Esophagus muscularis mucosa (tissue), 4 donors: ENCODE results near the gene SNCA.

Experiments
- CTCF ChIP-seq, 3 experiments: fragments of 200-600 bp in 2 of 3; fragments of 450-650 bp in 1 of 3; sonication (generic) in 2 of 3; IDR thresholded peaks; one replicate each; pipeline ENCODE4 v1.5.1; 2017 to 2019; ENCODE audit warnings: antibody characterized with exemption in 3 of 3, mild to moderate bottlenecking in 2 of 3, moderate library complexity in 1 of 3
- EP300 ChIP-seq: sonication (generic); formaldehyde crosslinking; IDR thresholded peaks from one replicate; pipeline ENCODE4 v1.6.1; 2017; ENCODE audit warnings: antibody characterized with exemption
- POLR2A ChIP-seq: fragments of 450-650 bp; IDR thresholded peaks from one replicate; pipeline ENCODE4 v1.6.1; 2017; ENCODE audit warnings: antibody characterized with exemption, moderate library complexity, mild to moderate bottlenecking, low read depth

GRCh38 chr4:89684536-89684935 is 152.4 kb downstream of the SNCA start:
- no peak for TF ChIP-seq CTCF (IDR thresholded peaks at IDR 0.05)
- no peak for TF ChIP-seq EP300
- TF ChIP-seq POLR2A, result no peak
